HG03354 (cell line): ENCODE measurements around the gene TTC33.
"Not testable (repeated sequence)": the region's sequence is repeated elsewhere in the genome, so short reads cannot be mapped to it uniquely, and the experiment has no call there.

Experiments
- ATAC-seq: cut with Tn5 transposase; IDR thresholded peaks from one replicate; pipeline ENCODE4 v1.9.1; 2021; ENCODE audit warnings: mild to moderate bottlenecking; ENCODE audit not compliant: unreplicated experiment, poor library complexity, severe bottlenecking

The TTC33 gene

GRCh38 chr5:40733879-40734563 is 21.7 kb downstream of the TTC33 start:
- no peak for ATAC-seq

GRCh38 chr5:40733434-40733833 is 22.3 kb downstream of the TTC33 start:
- ATAC-seq: no peak

GRCh38 chr5:40722497-40722911 is 33.3 kb downstream of the TTC33 start:
- ATAC-seq: not testable (repeated sequence)

- ATAC-seq: no peak
Measured at GRCh38 chr5:40720069-40720468, 35.7 kb downstream of the TTC33 start.

GRCh38 chr5:40717281-40717680 is 38.5 kb downstream of the TTC33 start:
- no peak for ATAC-seq

- ATAC-seq: no peak
Measured at GRCh38 chr5:40716590-40716989, 39.2 kb downstream of the TTC33 start.

- ATAC-seq: no peak
Measured at GRCh38 chr5:40716000-40716399, 39.8 kb downstream of the TTC33 start.

- ATAC-seq: no peak
Measured at GRCh38 chr5:40714001-40714400, 41.8 kb downstream of the TTC33 start.

- not testable (repeated sequence) for ATAC-seq
Measured at GRCh38 chr5:40710575-40710974, 45.2 kb downstream of the TTC33 start.

- not testable (repeated sequence) for ATAC-seq
Measured at GRCh38 chr5:40705484-40705883, 50.3 kb downstream of the TTC33 start.

GRCh38 chr5:40702027-40702426 is 53.7 kb downstream of the TTC33 start:
- ATAC-seq: not testable (repeated sequence)

- no peak for ATAC-seq
Measured at GRCh38 chr5:40700116-40700782, 55.5 kb downstream of the TTC33 start.

GRCh38 chr5:40694433-40694832 is 61.3 kb downstream of the TTC33 start:
- ATAC-seq: no peak

- no peak for ATAC-seq
Measured at GRCh38 chr5:40691894-40692293, 63.9 kb downstream of the TTC33 start.

- ATAC-seq: no peak
Measured at GRCh38 chr5:40690267-40690666, 65.5 kb downstream of the TTC33 start.

GRCh38 chr5:40689438-40689837 is 66.3 kb downstream of the TTC33 start:
- ATAC-seq: peak; percentile 64

GRCh38 chr5:40688996-40689395 is 66.8 kb downstream of the TTC33 start:
- no peak for ATAC-seq

GRCh38 chr5:40688127-40688761 is 67.5 kb downstream of the TTC33 start:
- ATAC-seq: peak; percentile 93

- no peak for ATAC-seq
Measured at GRCh38 chr5:40687321-40687720, 68.4 kb downstream of the TTC33 start.

- no peak for ATAC-seq
Measured at GRCh38 chr5:40685976-40686486, 69.7 kb downstream of the TTC33 start.

GRCh38 chr5:40685193-40685592 is 70.6 kb downstream of the TTC33 start:
- no peak for ATAC-seq
